Stimulated activated effector memory CD8-positive, alpha-beta T cell treated with anti-CD3 and anti-CD28 coated beads, Interleukin-12 subunit alpha, Interleukin-12 subunit beta, amount 100 ng/mL, for 72 hours (primary cell): ENCODE data around the gene HOXA9.

Experiments used
- ATAC-seq: fragments of 150-1000 bp; cut with Tn5 transposase; 2 replicates; pipeline ENCODE4 v1.10.0; 2021
- DNase-seq, 2 donors: peaks; one replicate each; pipeline ENCODE4 v3.0.0; 2021 to 2022; ENCODE audit warnings: low spot score in 2 of 2
- H3K27ac Mint-ChIP-seq: one replicate; pipeline ENCODE4 v1.8.0; 2022; ENCODE audit warnings: mild to moderate bottlenecking, mixed read lengths
- H3K36me3 Mint-ChIP-seq: one replicate; pipeline ENCODE4 v1.8.0; 2022; ENCODE audit warnings: mild to moderate bottlenecking, mixed read lengths
- H3K4me1 Mint-ChIP-seq: one replicate; pipeline ENCODE4 v1.8.0; 2022; ENCODE audit warnings: mixed read lengths
- H3K4me3 Mint-ChIP-seq: one replicate; pipeline ENCODE4 v1.8.0; 2022; ENCODE audit warnings: mild to moderate bottlenecking, mixed read lengths
- H3K9me3 Mint-ChIP-seq: one replicate; pipeline ENCODE4 v1.8.0; 2022; ENCODE audit warnings: mixed read lengths

The HOXA9 gene

GRCh38 chr7:27129729-27130539 lies 35.4 kb downstream of the HOXA9 start:
- Mint-ChIP-seq H3K36me3 (no peaks in the 10 kb centered on the region), H3K4me1 (peaks cover 12% of the 10 kb centered on the region), H3K27ac (no peak overlapping the region), H3K9me3 (no peaks in the 10 kb centered on the region), H3K4me3 (peak overlapping the region; percentile 59)
- DNase-seq (no peak), ATAC-seq (peak; percentile 53)

GRCh38 chr7:27128776-27129728 lies 36.3 kb downstream of the HOXA9 start:
- no peak for DNase-seq
- H3K4me3 Mint-ChIP-seq: peak overlapping the region; percentile 11

GRCh38 chr7:27128034-27128433 lies 37.3 kb downstream of the HOXA9 start:
- H3K4me1 Mint-ChIP-seq: no peaks in the 10 kb centered on the region
- H3K36me3 Mint-ChIP-seq: no peaks in the 10 kb centered on the region
- no peak for ATAC-seq
- no peak overlapping the region for H3K27ac Mint-ChIP-seq
- no peaks in the 10 kb centered on the region for H3K9me3 Mint-ChIP-seq
- H3K4me3 Mint-ChIP-seq: no peak overlapping the region
- no peak for DNase-seq

More at GRCh38 chr7:27128776-27129728, 36.3 kb downstream of the HOXA9 start:
- Mint-ChIP-seq H3K27ac (no peak overlapping the region), H3K36me3 (no peaks in the 10 kb centered on the region), H3K4me1 (peaks cover 3% of the 10 kb centered on the region), H3K9me3 (no peaks in the 10 kb centered on the region)
- no peak for ATAC-seq

- no peak overlapping the region for H3K27ac Mint-ChIP-seq
- no peak overlapping the region for H3K4me3 Mint-ChIP-seq
- no peaks in the 10 kb centered on the region for H3K36me3 Mint-ChIP-seq
- no peaks in the 10 kb centered on the region for H3K4me1 Mint-ChIP-seq
- DNase-seq (no peak), ATAC-seq (no peak)
- H3K9me3 Mint-ChIP-seq: no peaks in the 10 kb centered on the region
Observed at GRCh38 chr7:27126596-27127327, 38.6 kb downstream of the HOXA9 start.

- no peaks in the 10 kb centered on the region for H3K36me3 Mint-ChIP-seq
- no peaks in the 10 kb centered on the region for H3K9me3 Mint-ChIP-seq
- ATAC-seq: no peak
- H3K27ac Mint-ChIP-seq: no peak overlapping the region
- no peak overlapping the region for H3K4me3 Mint-ChIP-seq
- DNase-seq: no peak
- no peaks in the 10 kb centered on the region for H3K4me1 Mint-ChIP-seq
Observed at GRCh38 chr7:27125986-27126394, 39.3 kb downstream of the HOXA9 start.

GRCh38 chr7:27124902-27125689 lies 40.2 kb downstream of the HOXA9 start:
- no peaks in the 10 kb centered on the region for H3K36me3 Mint-ChIP-seq
- H3K4me1 Mint-ChIP-seq: no peaks in the 10 kb centered on the region
- no peak overlapping the region for H3K4me3 Mint-ChIP-seq
- no peaks in the 10 kb centered on the region for H3K9me3 Mint-ChIP-seq
- ATAC-seq: no peak
- no peak for DNase-seq
- no peak overlapping the region for H3K27ac Mint-ChIP-seq

- no peak overlapping the region for H3K27ac Mint-ChIP-seq
- no peaks in the 10 kb centered on the region for H3K36me3 Mint-ChIP-seq
- no peak overlapping the region for H3K4me3 Mint-ChIP-seq
- no peaks in the 10 kb centered on the region for H3K4me1 Mint-ChIP-seq
- DNase-seq: no peak
- ATAC-seq: no peak
- no peaks in the 10 kb centered on the region for H3K9me3 Mint-ChIP-seq
Observed at GRCh38 chr7:27124096-27124901, 41.0 kb downstream of the HOXA9 start.

GRCh38 chr7:27123477-27124053 lies 41.8 kb downstream of the HOXA9 start:
- DNase-seq (no peak), ATAC-seq (no peak)
- no peaks in the 10 kb centered on the region for H3K4me1 Mint-ChIP-seq
- no peaks in the 10 kb centered on the region for H3K9me3 Mint-ChIP-seq
- H3K4me3 Mint-ChIP-seq: no peak overlapping the region
- H3K27ac Mint-ChIP-seq: no peak overlapping the region
- no peaks in the 10 kb centered on the region for H3K36me3 Mint-ChIP-seq

- Mint-ChIP-seq H3K4me1 (no peaks in the 10 kb centered on the region), H3K9me3 (no peaks in the 10 kb centered on the region), H3K4me3 (no peak overlapping the region), H3K36me3 (no peaks in the 10 kb centered on the region), H3K27ac (no peak overlapping the region)
- ATAC-seq: no peak
- DNase-seq: no peak
Observed at GRCh38 chr7:27123007-27123476, 42.3 kb downstream of the HOXA9 start.

- DNase-seq (no peak), ATAC-seq (no peak)
- Mint-ChIP-seq H3K4me3 (no peak overlapping the region), H3K36me3 (no peaks in the 10 kb centered on the region), H3K27ac (no peak overlapping the region), H3K4me1 (no peaks in the 10 kb centered on the region), H3K9me3 (no peaks in the 10 kb centered on the region)
Observed at GRCh38 chr7:27122077-27122910, 43.0 kb downstream of the HOXA9 start.

- Mint-ChIP-seq H3K4me1 (no peaks in the 10 kb centered on the region), H3K36me3 (no peaks in the 10 kb centered on the region), H3K9me3 (no peaks in the 10 kb centered on the region), H3K27ac (no peak overlapping the region), H3K4me3 (no peak overlapping the region)
- DNase-seq: no peak
- ATAC-seq: no peak
Observed at GRCh38 chr7:27121684-27122076, 43.7 kb downstream of the HOXA9 start.

- no peaks in the 10 kb centered on the region for H3K4me1 Mint-ChIP-seq
- DNase-seq (no peak), ATAC-seq (no peak)
- H3K9me3 Mint-ChIP-seq: no peaks in the 10 kb centered on the region
- H3K36me3 Mint-ChIP-seq: no peaks in the 10 kb centered on the region
- no peak overlapping the region for H3K4me3 Mint-ChIP-seq
- H3K27ac Mint-ChIP-seq: no peak overlapping the region
Observed at GRCh38 chr7:27119412-27119911, 45.9 kb downstream of the HOXA9 start.

GRCh38 chr7:27118580-27118979 lies 46.8 kb downstream of the HOXA9 start:
- H3K36me3 Mint-ChIP-seq: no peaks in the 10 kb centered on the region
- ATAC-seq: no peak

More at GRCh38 chr7:27118580-27118979, 46.8 kb downstream of the HOXA9 start:
- Mint-ChIP-seq H3K4me3 (no peak overlapping the region), H3K27ac (no peak overlapping the region), H3K4me1 (no peaks in the 10 kb centered on the region), H3K9me3 (no peaks in the 10 kb centered on the region)
- DNase-seq: no peak
